H1 (cell line): ENCODE measurements around the gene DIO3. TPM values are rescaled to one million over a fixed set of nuclear protein-coding genes. Genes with fewer than 3 reads are reported as not detected.
"Not testable (repeated sequence)": the region's sequence is repeated elsewhere in the genome, so short reads cannot be mapped to it uniquely, and the experiment has no call there.

Source experiments
- CTCF ChIA-PET: fragments of 300-600 bp; sonication (Branson Sonifier 250); formaldehyde crosslinking; loops from one replicate; lab custom pipeline; 2021; ENCODE audit not compliant: partially characterized antibody; lab: Charles Lee
- POLR2A ChIA-PET: fragments of 300-600 bp; sonication (Branson Sonifier 250); formaldehyde crosslinking; loops from one replicate; lab custom pipeline; 2021; ENCODE audit warnings: inconsistent platforms; ENCODE audit not compliant: partially characterized antibody; lab: Charles Lee
- DNase-seq, 2 experiments: peaks; one replicate each; pipeline versions ENCODE4 v3.0.0 to v3.0.0-alpha.2; 2010 to 2022; ENCODE audit warnings: low spot score in 2 of 2, low read depth in 1 of 2, mixed read lengths in 1 of 2
- FAIRE-seq: peaks from 2 replicates; lab custom pipeline; 2011; peaks lifted over from hg19 to GRCh38; lab: Jason Lieb, UNC
- H2AFZ ChIP-seq: 2 replicates; pipeline ENCODE4 v1.8.1; 2012; ENCODE audit warnings: low read length, inconsistent platforms
- H2AK5ac ChIP-seq: 2 replicates; pipeline ENCODE4 v1.6.1; 2013; ENCODE audit warnings: low read depth, low read length
- H2BK120ac ChIP-seq: replicated peaks from 2 replicates; pipeline ENCODE3; 2013; ENCODE audit warnings: low read depth, low read length, inconsistent platforms
- H2BK12ac ChIP-seq: 2 replicates; pipeline ENCODE4 v1.6.1; 2013; ENCODE audit warnings: low read depth, low read length
- H2BK15ac ChIP-seq: 2 replicates; pipeline ENCODE4 v1.6.1; 2013; ENCODE audit warnings: low read length
- H2BK20ac ChIP-seq: 2 replicates; pipeline ENCODE4 v1.6.1; 2013; ENCODE audit warnings: low read length
- H2BK5ac ChIP-seq: 2 replicates; pipeline ENCODE4 v1.6.1; 2013; ENCODE audit warnings: low read depth, low read length
- H3K14ac ChIP-seq: 2 replicates; pipeline ENCODE4 v1.6.1; 2013; ENCODE audit warnings: inconsistent platforms; ENCODE audit not compliant: insufficient read length
- H3K18ac ChIP-seq: 2 replicates; pipeline ENCODE4 v1.6.1; 2013; ENCODE audit warnings: low read length; ENCODE audit errors: extremely low read depth
- H3K23ac ChIP-seq: 2 replicates; pipeline ENCODE4 v1.6.1; 2013; ENCODE audit warnings: inconsistent platforms; ENCODE audit not compliant: insufficient read length
- H3K23me2 ChIP-seq: 2 replicates; pipeline ENCODE4 v1.6.1; 2013; ENCODE audit warnings: low read depth, low read length
- H3K27ac ChIP-seq: 2 replicates; pipeline ENCODE4 v1.6.1; 2011; ENCODE audit warnings: low read depth, low read length, inconsistent platforms
- H3K27me3 ChIP-seq, 4 experiments: replicated peaks in 1 of 4; 1 replicate in 1 of 4; 2 replicates in 3 of 4; pipeline versions ENCODE4 v1.6.1 to v1.8.1; 2011 to 2013; ENCODE audit warnings: low read length in 3 of 4, mild to moderate bottlenecking in 3 of 4, inconsistent platforms in 2 of 4, mixed read lengths in 2 of 4, moderate library complexity in 1 of 4; ENCODE audit not compliant: control insufficient read depth in 3 of 4, insufficient read depth in 3 of 4; ENCODE audit errors: extremely low read depth in 1 of 4
- H3K36me3 ChIP-seq, 4 experiments: 2 replicates each; pipeline versions ENCODE4 v1.6.1 to v1.8.1; 2011 to 2013; ENCODE audit warnings: mild to moderate bottlenecking in 4 of 4, low read length in 3 of 4, moderate library complexity in 2 of 4, control low read depth in 1 of 4, inconsistent platforms in 1 of 4; ENCODE audit not compliant: insufficient read depth in 4 of 4, control insufficient read depth in 2 of 4
- H3K4ac ChIP-seq: replicated peaks from 2 replicates; pipeline ENCODE3; 2013; ENCODE audit warnings: low read length, low read depth, mixed read lengths, inconsistent platforms; ENCODE audit not compliant: insufficient read length
- H3K4me1 ChIP-seq, 4 experiments: replicated peaks in 1 of 4; 1 replicate in 1 of 4; 2 replicates in 3 of 4; pipeline versions ENCODE4 v1.6.1 to v1.8.1; 2011 to 2013; ENCODE audit warnings: low read length in 3 of 4, inconsistent platforms in 2 of 4, mixed read lengths in 1 of 4; ENCODE audit not compliant: insufficient read depth in 4 of 4, control insufficient read depth in 3 of 4
- H3K4me2 ChIP-seq, 2 experiments: 2 replicates each; pipeline versions ENCODE4 v1.6.1 to v1.8.1; 2011 to 2013; ENCODE audit warnings: low read depth in 2 of 2, low read length in 2 of 2, control low read depth in 1 of 2, inconsistent platforms in 1 of 2, mild to moderate bottlenecking in 1 of 2; ENCODE audit not compliant: insufficient read depth in 1 of 2
- H3K4me3 ChIP-seq, 4 experiments: fragments of 200-600, 300-600 bp in 1 of 4; sonication (generic), shearing (Covaris generic), sonication (Bioruptor Twin) in 1 of 4; 2 replicates each; pipeline versions ENCODE4 v1.5.1 to v1.8.1; 2011 to 2016; ENCODE audit warnings: low read length in 4 of 4, low read depth in 3 of 4, control low read depth in 2 of 4, inconsistent platforms in 2 of 4, mild to moderate bottlenecking in 2 of 4, mixed read lengths in 1 of 4, moderate library complexity in 1 of 4; ENCODE audit not compliant: insufficient read depth in 2 of 4; ENCODE audit errors: extremely low read depth in 1 of 4
- H3K56ac ChIP-seq: replicated peaks from 2 replicates; pipeline ENCODE3; 2013; ENCODE audit warnings: low read depth, mild to moderate bottlenecking, mixed read lengths, low read length, inconsistent platforms; ENCODE audit not compliant: insufficient read length
- H3K79me1 ChIP-seq: 2 replicates; pipeline ENCODE4 v1.6.1; 2013; ENCODE audit warnings: low read depth, low read length, control low read depth
- H3K79me2 ChIP-seq, 2 experiments: 2 replicates each; pipeline versions ENCODE4 v1.6.1 to v1.8.1; 2012 to 2013; ENCODE audit warnings: low read length in 2 of 2, mild to moderate bottlenecking in 2 of 2, inconsistent platforms in 1 of 2; ENCODE audit not compliant: insufficient read depth in 2 of 2, control insufficient read depth in 1 of 2
- H3K9ac ChIP-seq, 4 experiments: replicated peaks in 1 of 4; 1 replicate in 1 of 4; 2 replicates in 3 of 4; pipeline versions ENCODE4 v1.6.1 to v1.8.1; 2011 to 2013; ENCODE audit warnings: low read depth in 3 of 4, low read length in 3 of 4, control low read depth in 2 of 4, mild to moderate bottlenecking in 2 of 4, moderate library complexity in 2 of 4, inconsistent platforms in 1 of 4; ENCODE audit errors: extremely low read depth in 1 of 4
- H3K9me3 ChIP-seq, 2 experiments: 2 replicates each; pipeline versions ENCODE4 v1.6.1 to v1.8.1; 2012 to 2013; ENCODE audit warnings: mild to moderate bottlenecking in 2 of 2, moderate library complexity in 2 of 2, control low read depth in 1 of 2, inconsistent platforms in 1 of 2, low read depth in 1 of 2, low read length in 1 of 2, mixed read lengths in 1 of 2; ENCODE audit not compliant: insufficient read depth in 2 of 2
- H4K20me1 ChIP-seq, 2 experiments: replicated peaks in 1 of 2; 2 replicates each; pipeline versions ENCODE3 to v1.8.1; 2011 to 2013; ENCODE audit warnings: inconsistent platforms in 2 of 2, low read length in 2 of 2, mild to moderate bottlenecking in 1 of 2; ENCODE audit not compliant: insufficient read depth in 2 of 2, control insufficient read depth in 1 of 2
- H4K5ac ChIP-seq: 2 replicates; pipeline ENCODE4 v1.6.1; 2013; ENCODE audit warnings: low read length, low read depth, mixed read lengths, inconsistent platforms; ENCODE audit not compliant: insufficient read length
- H4K8ac ChIP-seq: 2 replicates; pipeline ENCODE4 v1.8.0; 2013; ENCODE audit warnings: mild to moderate bottlenecking, moderate library complexity, low read length, inconsistent platforms; ENCODE audit not compliant: insufficient read depth; ENCODE audit errors: extremely low read depth
- H4K91ac ChIP-seq: replicated peaks from 2 replicates; pipeline ENCODE3; 2013; ENCODE audit warnings: low read length, mixed read lengths, inconsistent platforms; ENCODE audit not compliant: insufficient read length
- WGBS, 2 experiments: shearing (Covaris generic) in 1 of 2; methylation state at CpG; one replicate each; pipeline versions ENCODE4 v1.1.6 to v1.1.7; 2013 to 2015; ENCODE audit warnings: low lambda C conversion rate in 2 of 2, mixed read lengths in 2 of 2, inconsistent platforms in 1 of 2, low coverage in 1 of 2, missing lambda C conversion rate in 1 of 2; ENCODE audit not compliant: insufficient replicate concordance in 2 of 2, insufficient coverage in 1 of 2, insufficient read length in 1 of 2; ENCODE audit errors: extremely low coverage in 1 of 2, missing lambda C conversion rate in 1 of 2; 5-methylcytosine and 5-hydroxymethylcytosine counted together
- polyA plus RNA-seq, 7 experiments: library from polyadenylated mRNA; depleted of rRNA in 3 of 7; stranded (reverse) in 5 of 7; unstranded in 2 of 7; fragments of >200 nt in 5 of 7; fragments of 200-250 nt in 2 of 7; gene quantifications; 1 replicate in 5 of 7; 2 replicates in 1 of 7; 4 replicates in 1 of 7; pipeline versions ENCODE4 v1.2.1 to v1.2.3, GENCODE V29; 2011 to 2013; ENCODE audit warnings: missing spikeins in 2 of 7, mixed read lengths in 2 of 7
- total RNA-seq: library from RNA; stranded (reverse); fragmentation: NEBNext Ultra II Directional; extraction: Animal tissue kit (Norgen Biotek cat#: 25700); gene quantifications from 2 replicates; pipeline ENCODE4 v1.2.1, GENCODE V29; 2021

Gene DIO3
- total and polyA plus RNA-seq, 2 of the 8 experiments (the other 6 are each of a cell fraction or from before 2014, with no cell fraction given), result 0.17 to 0.19 TPM

DNA sequence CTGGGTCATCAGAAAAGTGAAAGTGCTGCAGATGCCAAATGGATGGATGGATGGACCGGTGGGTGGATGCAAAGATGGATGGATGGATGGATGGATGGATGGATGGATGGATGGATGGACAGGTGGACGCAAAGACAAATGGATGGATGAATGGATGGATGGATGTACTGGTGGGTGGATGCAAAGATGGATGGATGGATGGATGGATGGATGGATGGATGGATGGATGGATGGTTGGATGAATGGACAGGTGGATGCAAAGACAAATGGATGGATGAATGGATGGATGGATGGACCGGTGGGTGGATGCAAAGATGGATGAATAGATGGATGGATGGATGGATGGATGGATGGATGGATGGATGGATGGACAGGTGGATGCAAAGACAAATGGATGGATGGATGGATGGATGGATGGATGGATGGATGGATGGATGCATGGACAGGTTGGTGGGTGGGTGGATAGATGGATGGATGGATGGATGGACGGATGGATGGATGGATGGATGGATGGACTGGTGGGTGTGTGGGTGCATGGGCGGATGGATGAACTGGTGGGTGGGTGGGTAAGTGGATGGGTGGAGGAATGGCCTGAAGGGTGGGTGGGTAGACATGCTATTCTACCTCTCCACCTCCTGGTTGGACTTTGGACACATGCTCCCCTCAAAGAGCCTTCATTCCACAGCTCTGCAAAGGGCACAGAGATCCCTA, 10.9 kb upstream of the DIO3 start:
- H3K79me2 ChIP-seq, H3K4me2 ChIP-seq, H3K18ac ChIP-seq, H4K8ac ChIP-seq, H2BK120ac ChIP-seq, H3K9ac ChIP-seq, H4K91ac ChIP-seq, H3K9me3 ChIP-seq, H3K56ac ChIP-seq, CTCF ChIA-PET, H2BK12ac ChIP-seq, H3K4me1 ChIP-seq, H3K79me1 ChIP-seq, H2BK5ac ChIP-seq, DNase-seq, H3K23ac ChIP-seq, H2AFZ ChIP-seq, H4K5ac ChIP-seq, H3K36me3 ChIP-seq, H2BK15ac ChIP-seq, H3K14ac ChIP-seq, H3K4me3 ChIP-seq, H3K23me2 ChIP-seq, H3K27me3 ChIP-seq, H2AK5ac ChIP-seq, H2BK20ac ChIP-seq, H3K4ac ChIP-seq, FAIRE-seq, H3K27ac ChIP-seq, H4K20me1 ChIP-seq: not testable (repeated sequence)
- WGBS, 2 experiments, result 79% methylated on average over 5 of the region's 5 CpGs; no CpG with 5 or more reads in 1 of the 2 experiments
- POLR2A ChIA-PET, result interaction anchor here (1.6 kb wide), 1 partner anchor 13 kb away, joined by 4 read pairs; no protein-coding TSS in a partner anchor
